ENCODE measurements around the gene HS6ST1.

Gene HS6ST1

GRCh38 chr2:128306931-128307460, 11.7 kb downstream of the HS6ST1 start:
- TF ChIP-seq ZFP3 (CRISPR knock-in tag; IDR thresholded peaks at IDR 0.05) (no peak), POU6F1 (CRISPR knock-in tag; IDR thresholded peaks at IDR 0.05; ENCODE audit: borderline replicate concordance, low read depth) (no peak), ZNF565 (CRISPR knock-in tag; conservative IDR thresholded peaks at IDR 0.05; ENCODE audit: low read depth) (no peak)

DNA sequence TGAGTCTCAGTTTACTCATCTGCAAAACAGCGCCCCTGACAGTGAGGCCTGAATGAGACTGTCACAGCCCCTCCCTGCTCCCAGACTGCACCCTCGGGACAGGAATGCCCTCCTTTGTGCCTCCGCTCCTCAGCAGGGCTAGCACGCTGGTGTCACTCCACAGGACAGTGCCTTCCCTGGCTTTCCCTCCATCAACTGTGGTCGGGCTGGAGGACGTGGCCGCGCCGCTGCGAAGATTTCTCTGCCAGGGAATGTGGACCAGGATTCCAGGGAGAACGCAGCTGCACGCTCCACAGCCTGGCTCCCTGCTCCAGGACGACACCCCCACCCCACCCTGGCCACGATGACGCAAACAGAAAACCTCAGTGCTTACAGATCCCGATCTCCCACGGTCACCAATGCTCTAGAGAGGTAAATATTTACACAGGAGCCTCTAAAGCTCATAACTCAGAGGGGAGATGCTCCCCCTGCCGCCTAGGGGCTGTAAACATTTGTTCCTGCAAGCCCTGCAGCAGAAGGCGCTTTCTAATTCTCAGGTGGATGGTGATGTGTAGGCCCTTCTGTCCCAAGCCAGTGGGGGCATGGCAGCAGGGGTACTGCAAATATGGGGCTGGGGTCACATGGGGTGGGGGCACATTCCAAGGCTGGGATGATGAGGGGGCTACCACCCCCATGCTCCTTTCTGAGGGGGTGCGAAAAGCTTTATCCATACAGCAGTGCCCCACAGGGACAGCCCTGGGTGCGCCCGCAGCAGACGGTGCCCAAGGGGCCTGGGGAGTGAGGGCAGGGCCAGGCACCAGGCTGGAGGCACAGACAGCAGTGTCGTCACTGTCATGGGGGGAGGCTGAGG, 12.4 kb downstream of the HS6ST1 start:
- no peak for TF ChIP-seq ISL1 (CRISPR knock-in tag; IDR thresholded peaks at IDR 0.05)
- TF ChIP-seq, protein P1, sequence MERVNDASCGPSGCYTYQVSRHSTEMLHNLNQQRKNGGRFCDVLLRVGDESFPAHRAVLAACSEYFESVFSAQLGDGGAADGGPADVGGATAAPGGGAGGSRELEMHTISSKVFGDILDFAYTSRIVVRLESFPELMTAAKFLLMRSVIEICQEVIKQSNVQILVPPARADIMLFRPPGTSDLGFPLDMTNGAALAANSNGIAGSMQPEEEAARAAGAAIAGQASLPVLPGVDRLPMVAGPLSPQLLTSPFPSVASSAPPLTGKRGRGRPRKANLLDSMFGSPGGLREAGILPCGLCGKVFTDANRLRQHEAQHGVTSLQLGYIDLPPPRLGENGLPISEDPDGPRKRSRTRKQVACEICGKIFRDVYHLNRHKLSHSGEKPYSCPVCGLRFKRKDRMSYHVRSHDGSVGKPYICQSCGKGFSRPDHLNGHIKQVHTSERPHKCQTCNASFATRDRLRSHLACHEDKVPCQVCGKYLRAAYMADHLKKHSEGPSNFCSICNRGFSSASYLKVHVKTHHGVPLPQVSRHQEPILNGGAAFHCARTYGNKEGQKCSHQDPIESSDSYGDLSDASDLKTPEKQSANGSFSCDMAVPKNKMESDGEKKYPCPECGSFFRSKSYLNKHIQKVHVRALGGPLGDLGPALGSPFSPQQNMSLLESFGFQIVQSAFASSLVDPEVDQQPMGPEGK (CRISPR knock-in tag; IDR thresholded peaks at IDR 0.05; ENCODE audit: borderline replicate concordance) = no peak
- TF ChIP-seq, protein P2, sequence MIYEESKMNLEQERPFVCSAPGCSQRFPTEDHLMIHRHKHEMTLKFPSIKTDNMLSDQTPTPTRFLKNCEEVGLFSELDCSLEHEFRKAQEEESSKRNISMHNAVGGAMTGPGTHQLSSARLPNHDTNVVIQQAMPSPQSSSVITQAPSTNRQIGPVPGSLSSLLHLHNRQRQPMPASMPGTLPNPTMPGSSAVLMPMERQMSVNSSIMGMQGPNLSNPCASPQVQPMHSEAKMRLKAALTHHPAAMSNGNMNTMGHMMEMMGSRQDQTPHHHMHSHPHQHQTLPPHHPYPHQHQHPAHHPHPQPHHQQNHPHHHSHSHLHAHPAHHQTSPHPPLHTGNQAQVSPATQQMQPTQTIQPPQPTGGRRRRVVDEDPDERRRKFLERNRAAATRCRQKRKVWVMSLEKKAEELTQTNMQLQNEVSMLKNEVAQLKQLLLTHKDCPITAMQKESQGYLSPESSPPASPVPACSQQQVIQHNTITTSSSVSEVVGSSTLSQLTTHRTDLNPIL (CRISPR knock-in tag; IDR thresholded peaks at IDR 0.05; ENCODE audit: low read depth) = no peak
- ATAC-seq = no peak

More at GRCh38 chr2:128306931-128307460, 11.7 kb downstream of the HS6ST1 start:
- ATAC-seq = no peak

- peak; percentile 34 for ATAC-seq
- TF ChIP-seq BACH2 (CRISPR knock-in tag; IDR thresholded peaks at IDR 0.05; ENCODE audit: borderline replicate concordance) = no peak
These were observed 13.1 kb downstream of the HS6ST1 start for GRCh38 chr2:128305555-128306080.

- ATAC-seq = peak; percentile 84
- TF ChIP-seq ZFP3 (CRISPR knock-in tag; IDR thresholded peaks at IDR 0.05) (peak; percentile 88), BACH2 (CRISPR knock-in tag; IDR thresholded peaks at IDR 0.05; ENCODE audit: borderline replicate concordance) (no peak)
These were observed 13.7 kb downstream of the HS6ST1 start for GRCh38 chr2:128304715-128305554.

GRCh38 chr2:128304330-128304714, 14.3 kb downstream of the HS6ST1 start:
- no peak for ATAC-seq
- no peak for TF ChIP-seq ESRRG (CRISPR knock-in tag; IDR thresholded peaks at IDR 0.05)
- no peak for TF ChIP-seq CSRNP3 (CRISPR knock-in tag; IDR thresholded peaks at IDR 0.05)
- no peak for TF ChIP-seq GLIS3 (CRISPR knock-in tag; IDR thresholded peaks at IDR 0.05)
- no peak for TF ChIP-seq ZFP3 (CRISPR knock-in tag; IDR thresholded peaks at IDR 0.05)
- TF ChIP-seq ZFP30 (CRISPR knock-in tag; IDR thresholded peaks at IDR 0.05) = no peak
- TF ChIP-seq SNAI2 (CRISPR knock-in tag; IDR thresholded peaks at IDR 0.05) = no peak
- no peak for TF ChIP-seq PPARA (CRISPR knock-in tag; IDR thresholded peaks at IDR 0.05; ENCODE audit: borderline replicate concordance)
- TF ChIP-seq, protein P3, sequence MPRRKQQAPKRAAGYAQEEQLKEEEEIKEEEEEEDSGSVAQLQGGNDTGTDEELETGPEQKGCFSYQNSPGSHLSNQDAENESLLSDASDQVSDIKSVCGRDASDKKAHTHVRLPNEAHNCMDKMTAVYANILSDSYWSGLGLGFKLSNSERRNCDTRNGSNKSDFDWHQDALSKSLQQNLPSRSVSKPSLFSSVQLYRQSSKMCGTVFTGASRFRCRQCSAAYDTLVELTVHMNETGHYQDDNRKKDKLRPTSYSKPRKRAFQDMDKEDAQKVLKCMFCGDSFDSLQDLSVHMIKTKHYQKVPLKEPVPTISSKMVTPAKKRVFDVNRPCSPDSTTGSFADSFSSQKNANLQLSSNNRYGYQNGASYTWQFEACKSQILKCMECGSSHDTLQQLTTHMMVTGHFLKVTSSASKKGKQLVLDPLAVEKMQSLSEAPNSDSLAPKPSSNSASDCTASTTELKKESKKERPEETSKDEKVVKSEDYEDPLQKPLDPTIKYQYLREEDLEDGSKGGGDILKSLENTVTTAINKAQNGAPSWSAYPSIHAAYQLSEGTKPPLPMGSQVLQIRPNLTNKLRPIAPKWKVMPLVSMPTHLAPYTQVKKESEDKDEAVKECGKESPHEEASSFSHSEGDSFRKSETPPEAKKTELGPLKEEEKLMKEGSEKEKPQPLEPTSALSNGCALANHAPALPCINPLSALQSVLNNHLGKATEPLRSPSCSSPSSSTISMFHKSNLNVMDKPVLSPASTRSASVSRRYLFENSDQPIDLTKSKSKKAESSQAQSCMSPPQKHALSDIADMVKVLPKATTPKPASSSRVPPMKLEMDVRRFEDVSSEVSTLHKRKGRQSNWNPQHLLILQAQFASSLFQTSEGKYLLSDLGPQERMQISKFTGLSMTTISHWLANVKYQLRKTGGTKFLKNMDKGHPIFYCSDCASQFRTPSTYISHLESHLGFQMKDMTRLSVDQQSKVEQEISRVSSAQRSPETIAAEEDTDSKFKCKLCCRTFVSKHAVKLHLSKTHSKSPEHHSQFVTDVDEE (CRISPR knock-in tag; IDR thresholded peaks at IDR 0.05) = no peak
- TF ChIP-seq POU6F1 (CRISPR knock-in tag; IDR thresholded peaks at IDR 0.05; ENCODE audit: borderline replicate concordance, low read depth) = no peak
- no peak for TF ChIP-seq ZNF70 (CRISPR knock-in tag; IDR thresholded peaks at IDR 0.05)
- TF ChIP-seq ISL1 (CRISPR knock-in tag; IDR thresholded peaks at IDR 0.05) = no peak
- no peak for TF ChIP-seq OSR1 (CRISPR knock-in tag; IDR thresholded peaks at IDR 0.05)
- no peak for TF ChIP-seq ZC3H10 (CRISPR knock-in tag; IDR thresholded peaks at IDR 0.05)
- TF ChIP-seq TOX (CRISPR knock-in tag; IDR thresholded peaks at IDR 0.05; ENCODE audit: borderline replicate concordance) = no peak
- no peak for TF ChIP-seq RARB (CRISPR knock-in tag; IDR thresholded peaks at IDR 0.05)
- TF ChIP-seq BACH2 (CRISPR knock-in tag; IDR thresholded peaks at IDR 0.05; ENCODE audit: borderline replicate concordance) = no peak
